Measurements from ENCODE around the gene WDR88.
"Not testable (repeated sequence)": the region's sequence is repeated elsewhere in the genome, so short reads cannot be mapped to it uniquely, and the experiment has no call there.

Gene WDR88, protein sequence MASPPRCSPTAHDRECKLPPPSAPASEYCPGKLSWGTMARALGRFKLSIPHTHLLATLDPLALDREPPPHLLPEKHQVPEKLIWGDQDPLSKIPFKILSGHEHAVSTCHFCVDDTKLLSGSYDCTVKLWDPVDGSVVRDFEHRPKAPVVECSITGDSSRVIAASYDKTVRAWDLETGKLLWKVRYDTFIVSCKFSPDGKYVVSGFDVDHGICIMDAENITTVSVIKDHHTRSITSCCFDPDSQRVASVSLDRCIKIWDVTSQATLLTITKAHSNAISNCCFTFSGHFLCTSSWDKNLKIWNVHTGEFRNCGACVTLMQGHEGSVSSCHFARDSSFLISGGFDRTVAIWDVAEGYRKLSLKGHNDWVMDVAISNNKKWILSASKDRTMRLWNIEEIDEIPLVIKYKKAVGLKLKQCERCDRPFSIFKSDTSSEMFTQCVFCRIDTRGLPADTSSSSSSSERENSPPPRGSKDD

GRCh38 chr19:33132021-33132420 lies at the start of gene WDR88:
TSS of gene WDR88 (plus strand) at chr19:33132114. CDS start at chr19:33132170, 56 bp downstream.
- DNase-seq (ENCODE audit: low read depth), result no peak

DNA sequence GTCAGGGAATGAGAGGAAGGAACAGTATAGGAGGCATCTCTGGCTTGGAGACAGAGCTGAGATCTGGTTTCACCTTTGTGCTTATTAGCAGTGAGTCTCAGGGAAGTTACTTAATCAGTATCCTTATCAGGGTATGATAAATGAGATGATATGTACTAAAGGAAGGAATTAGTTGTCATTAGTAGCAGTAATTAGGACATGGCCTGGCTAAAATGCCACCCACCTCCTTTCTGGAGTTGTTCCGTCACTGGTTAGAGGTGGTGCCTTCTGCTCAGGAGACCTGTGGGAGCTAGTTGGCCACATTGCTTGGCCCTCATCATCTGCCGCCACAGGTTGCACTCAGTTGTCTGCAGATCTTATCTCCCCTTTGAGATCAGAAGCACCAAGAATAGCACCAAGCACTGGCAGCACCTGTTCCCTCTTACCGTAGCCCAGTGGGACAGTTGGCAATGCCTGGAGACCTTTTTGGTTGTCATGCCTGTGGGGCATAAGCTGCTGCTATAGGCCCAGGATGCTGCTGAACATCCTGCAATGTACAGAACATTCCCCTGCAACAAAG lies 46.3 kb upstream of the WDR88 start:
- DNase-seq (ENCODE audit: low read depth), result no peak

DNA sequence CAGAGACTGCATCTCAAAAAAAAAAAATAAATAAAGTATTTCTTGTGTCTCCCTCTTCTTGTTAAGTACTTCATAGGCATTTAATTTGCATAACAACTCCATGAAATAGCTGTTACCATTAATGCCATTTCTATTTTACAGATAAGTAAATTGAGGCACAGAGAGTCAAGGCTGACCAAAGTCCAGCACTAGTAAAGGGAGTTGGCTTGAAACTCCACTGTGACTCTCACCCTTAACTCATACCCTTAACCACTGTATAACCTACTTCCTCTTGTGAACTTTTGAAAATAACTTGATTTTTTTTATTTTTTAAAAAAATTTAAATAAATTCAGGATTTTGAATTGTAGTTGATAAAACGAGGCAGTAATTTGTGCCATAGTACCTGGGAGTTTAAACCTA lies 45.0 kb upstream of the WDR88 start:
- DNase-seq (ENCODE audit: low read depth), result no peak

- DNase-seq (ENCODE audit: low read depth), result no peak
Observed at GRCh38 chr19:33089010-33089409, 42.9 kb upstream of the WDR88 start.

DNA sequence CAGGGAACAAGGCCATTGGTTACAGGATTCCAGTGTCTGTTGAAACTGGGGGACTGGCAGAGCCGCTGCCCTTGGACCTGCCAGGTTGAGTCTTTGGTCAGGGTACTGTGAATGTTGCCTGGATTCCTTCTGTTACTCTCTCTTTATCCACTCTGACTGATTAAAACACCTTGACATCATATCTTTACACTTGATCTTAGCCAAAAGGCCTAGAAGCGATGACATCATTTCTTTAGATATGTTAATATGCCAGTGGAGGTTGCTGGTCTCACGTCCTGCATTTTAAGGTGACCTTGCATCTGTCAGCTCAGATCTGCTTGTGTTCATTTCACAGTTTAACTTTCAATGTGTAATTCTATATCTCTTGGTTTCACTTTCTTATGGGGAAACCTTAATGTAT lies 41.7 kb upstream of the WDR88 start:
- no peak for DNase-seq (ENCODE audit: low read depth)

GRCh38 chr19:33093420-33094210 lies 38.3 kb upstream of the WDR88 start:
- DNase-seq (ENCODE audit: low read depth), result no peak

DNA sequence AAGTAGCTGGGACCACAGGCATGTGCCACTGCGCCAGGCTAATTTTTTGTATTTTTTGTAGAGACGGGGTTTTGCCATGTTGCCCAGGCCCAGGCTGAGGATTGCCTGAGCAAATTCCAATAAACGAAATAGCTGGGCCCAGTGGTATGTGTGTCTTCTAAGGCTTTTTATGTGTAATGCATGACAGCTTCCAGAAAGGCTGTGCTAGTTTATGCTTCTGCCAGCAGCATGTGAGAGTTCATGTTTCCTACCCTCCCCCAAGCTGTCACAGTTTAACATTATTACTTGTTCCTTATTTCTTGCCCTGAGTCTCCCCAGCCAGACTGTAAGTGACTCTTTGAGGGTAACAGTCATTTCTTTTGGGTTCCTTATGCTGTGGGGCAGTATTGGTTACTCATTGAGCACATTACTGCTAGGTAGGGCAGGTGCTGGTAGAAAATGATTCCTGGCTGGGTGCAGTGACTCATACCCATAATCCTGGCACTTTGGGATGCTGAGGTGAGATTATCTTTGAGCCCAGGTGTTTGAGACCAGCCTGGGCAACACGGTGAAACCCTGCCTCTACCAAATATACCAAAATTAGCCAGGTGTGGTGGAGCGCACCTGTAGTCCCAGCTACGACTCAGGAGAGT lies 37.4 kb upstream of the WDR88 start:
- DNase-seq (ENCODE audit: low read depth), result no peak

DNA sequence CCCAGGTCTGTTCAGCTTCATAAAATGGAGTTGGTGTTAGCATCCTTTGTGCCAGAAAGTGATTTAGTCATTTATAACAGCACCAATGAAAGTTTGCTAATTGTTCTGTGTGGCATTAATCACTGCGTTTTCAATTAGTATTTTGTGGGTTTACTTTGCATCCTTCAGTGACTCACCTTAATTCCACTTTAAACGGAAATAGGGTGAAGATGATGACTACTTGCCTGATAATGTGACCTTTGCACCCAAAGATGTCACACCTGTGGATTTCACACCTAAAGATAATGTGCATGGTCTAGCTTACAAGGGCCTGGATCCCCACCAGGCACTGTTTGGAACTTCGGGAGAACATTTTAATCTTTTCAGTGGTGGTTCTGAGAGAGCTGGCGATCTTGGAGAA lies 35.9 kb upstream of the WDR88 start:
- no peak for DNase-seq (ENCODE audit: low read depth)

- DNase-seq (ENCODE audit: low read depth), result no peak
Observed at GRCh38 chr19:33098055-33098534, 33.8 kb upstream of the WDR88 start.

GRCh38 chr19:33100894-33101644 lies 30.8 kb upstream of the WDR88 start:
- DNase-seq (ENCODE audit: low read depth), result no peak

DNA sequence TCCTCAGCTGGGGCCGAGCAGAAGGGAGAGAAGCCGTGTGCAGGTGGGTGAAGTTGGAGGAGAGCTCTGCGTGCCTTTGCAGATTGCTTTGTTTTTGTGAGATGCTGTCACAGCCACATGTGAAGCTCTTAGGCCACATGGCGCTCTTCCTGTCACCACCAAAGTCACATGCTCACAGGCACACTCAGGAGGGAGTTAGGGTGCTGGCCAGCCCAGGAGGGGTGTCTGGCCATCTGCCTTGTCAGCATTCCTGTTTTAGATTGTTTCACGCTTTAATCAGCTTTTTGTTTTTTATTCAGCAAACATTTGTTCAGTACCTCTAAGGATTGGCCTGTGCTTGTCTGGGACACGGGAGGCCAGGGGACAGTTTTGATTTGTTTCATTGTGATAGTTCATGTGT lies 29.0 kb upstream of the WDR88 start:
- no peak for DNase-seq (ENCODE audit: low read depth)

- no peak for DNase-seq (ENCODE audit: low read depth)
Observed at GRCh38 chr19:33108161-33108560, 23.8 kb upstream of the WDR88 start.

GRCh38 chr19:33110137-33110910 lies 21.6 kb upstream of the WDR88 start:
- DNase-seq (ENCODE audit: low read depth), result peak; percentile 53

DNA sequence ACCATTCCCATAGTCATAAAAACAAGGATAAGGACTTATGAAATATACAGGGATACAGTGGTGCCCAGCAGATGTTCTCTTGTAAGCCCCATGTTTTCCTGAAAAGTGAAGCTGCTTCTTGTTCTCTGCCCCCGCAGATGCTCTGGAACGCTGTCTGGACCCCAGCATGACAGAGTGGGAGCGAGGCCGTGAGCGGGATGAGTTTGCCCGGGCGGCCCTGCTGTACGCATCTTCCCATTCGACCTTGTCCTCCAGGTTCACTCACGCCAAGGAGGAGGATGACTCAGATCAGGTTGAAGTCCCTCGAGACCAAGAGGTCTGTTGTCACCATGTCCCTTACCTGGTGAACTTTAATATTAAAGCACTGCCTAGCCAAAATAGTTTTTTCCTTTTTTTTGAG lies 20.3 kb upstream of the WDR88 start:
- DNase-seq (ENCODE audit: low read depth), result no peak

DNA sequence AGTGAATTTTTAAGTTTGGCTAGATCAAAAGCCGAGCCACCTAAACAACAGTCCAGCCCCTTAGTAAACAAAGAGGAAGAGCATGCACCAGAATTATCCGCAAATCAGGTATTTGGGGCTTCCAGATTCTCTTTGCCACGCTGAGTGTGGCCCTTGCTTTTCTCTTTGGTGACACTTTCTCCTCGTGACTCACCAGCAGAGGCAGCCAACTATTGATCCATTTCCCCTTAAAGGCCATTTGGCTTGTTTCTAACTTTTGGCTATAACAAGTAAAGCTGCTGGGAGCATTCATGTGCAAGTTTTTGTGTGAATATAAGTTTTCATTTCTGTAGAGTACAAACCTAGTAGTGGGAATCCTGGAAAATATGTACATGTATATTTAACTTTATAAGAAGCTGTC lies 17.6 kb upstream of the WDR88 start:
- no peak for DNase-seq (ENCODE audit: low read depth)

DNA sequence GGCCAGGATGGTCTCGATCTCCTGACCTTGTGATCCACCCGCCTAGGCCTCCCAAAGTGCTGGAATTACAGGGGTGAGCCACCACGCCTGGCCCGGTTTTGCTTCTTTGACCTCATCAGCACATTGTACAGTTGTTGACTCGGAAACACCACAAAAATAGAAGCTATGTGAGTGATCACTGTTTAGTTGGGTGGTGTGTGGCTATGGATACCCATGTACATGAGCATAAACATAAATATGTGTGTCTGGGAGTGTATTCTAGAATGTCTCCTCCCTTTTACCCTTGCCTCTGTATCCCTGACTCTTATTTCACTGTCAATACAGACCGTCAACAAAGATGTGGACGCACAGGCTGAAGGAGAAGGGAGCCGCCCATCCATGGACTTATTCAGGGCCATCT lies 14.4 kb upstream of the WDR88 start:
- DNase-seq (ENCODE audit: low read depth), result no peak

DNA sequence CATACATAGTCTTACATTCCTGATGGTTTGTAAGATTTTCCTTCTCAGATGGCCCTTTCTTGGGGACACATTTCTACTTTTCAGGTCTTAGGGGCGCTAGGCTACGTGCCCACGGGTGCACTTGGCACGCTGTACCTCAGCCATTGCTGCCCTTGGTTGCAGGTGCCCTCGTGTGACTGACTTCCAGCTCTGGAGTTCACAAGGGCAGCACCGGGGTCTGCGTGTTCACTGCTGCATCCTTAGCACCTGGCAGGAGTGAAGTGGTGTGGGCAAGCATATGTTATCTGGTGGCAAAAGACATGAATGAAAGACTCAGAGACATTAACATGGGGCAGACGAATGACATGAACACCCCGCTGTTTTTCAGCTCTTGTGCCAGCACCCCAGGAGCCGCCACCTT lies 13.3 kb upstream of the WDR88 start:
- no peak for DNase-seq (ENCODE audit: low read depth)

GRCh38 chr19:33124207-33125098 lies 7.5 kb upstream of the WDR88 start:
- no peak for DNase-seq (ENCODE audit: low read depth)

- no peak for DNase-seq (ENCODE audit: low read depth)
Observed at GRCh38 chr19:33125929-33126388, 6.0 kb upstream of the WDR88 start.

GRCh38 chr19:33126712-33127111 lies 5.2 kb upstream of the WDR88 start:
- DNase-seq (ENCODE audit: low read depth), result not testable (repeated sequence)
